Endothelial cell of umbilical vein (primary cell): ENCODE measurements around the gene TREM2.

ENCODE experiments used
- CTCF ChIP-seq, 2 donors: IDR thresholded peaks; 1 replicate in 1 of 2; 2 replicates in 1 of 2; pipeline ENCODE4 v1.5.1; 2011; ENCODE audit warnings: low read length in 2 of 2, mild to moderate bottlenecking in 2 of 2, moderate library complexity in 2 of 2, control low read depth in 1 of 2, inconsistent platforms in 1 of 2, low read depth in 1 of 2; ENCODE audit not compliant: insufficient read depth in 1 of 2; ENCODE audit errors: extremely low read depth in 1 of 2
- EZH2 ChIP-seq: IDR thresholded peaks from 2 replicates; pipeline ENCODE4 v1.6.1; 2012; ENCODE audit warnings: borderline replicate concordance, low read depth, mild to moderate bottlenecking, moderate library complexity, low read length, inconsistent platforms; ENCODE audit not compliant: severe bottlenecking
- GATA2 ChIP-seq: IDR thresholded peaks from 2 replicates; pipeline ENCODE4 v1.7.0; 2011; ENCODE audit warnings: low read depth, mild to moderate bottlenecking, moderate library complexity, mixed read lengths, low read length; ENCODE audit not compliant: insufficient read length, insufficient read depth
- JUN ChIP-seq: IDR thresholded peaks from 2 replicates; pipeline ENCODE4 v1.6.1; 2011; ENCODE audit warnings: borderline replicate concordance, low read depth; ENCODE audit not compliant: insufficient read length, insufficient read depth
- MAX ChIP-seq: IDR thresholded peaks from 2 replicates; pipeline ENCODE4 v1.6.1; 2011; ENCODE audit not compliant: insufficient read depth, insufficient read length
- MYC ChIP-seq: IDR thresholded peaks from one replicate; pipeline ENCODE4 v1.6.1; 2011; ENCODE audit warnings: mild to moderate bottlenecking, low read depth, low read length
- POLR2A ChIP-seq: IDR thresholded peaks from 2 replicates; pipeline ENCODE4 v1.6.1; 2012; ENCODE audit warnings: low read depth, mild to moderate bottlenecking, control low read depth, low read length
- POLR2AphosphoS5 ChIP-seq: IDR thresholded peaks from 2 replicates; pipeline ENCODE4 v1.6.1; 2012; ENCODE audit warnings: low read depth, mild to moderate bottlenecking, control low read depth, low read length, moderate library complexity; ENCODE audit not compliant: insufficient read depth

GRCh38 chr6:41164551-41165120 is 1.7 kb upstream of the TREM2 start:
- TF ChIP-seq JUN (no peak), POLR2A (no peak), CTCF (IDR thresholded peaks at IDR 0.05; ENCODE audit: extremely low read depth in 1 of 2, insufficient read depth in 1 of 2, low read depth in 1 of 2, low read length in 2 of 2) (no peak), MYC (no peak), EZH2 (no peak), POLR2AphosphoS5 (no peak), MAX (no peak), GATA2 (no peak)
